ENCODE measurements around the gene DIS3L. TPM values are rescaled to one million over a fixed set of nuclear protein-coding genes. Genes with fewer than 3 reads are reported as not detected.

DIS3L gene
- total RNA-seq, 2 donors from 2014 or later: 31.2 to 36.7 TPM

- DNase-seq (no peak), ATAC-seq (no peak)
- intact Hi-C loops (cut with DNase I): no loop called here
Measured at GRCh38 chr15:66270932-66271331, 22.4 kb upstream of the DIS3L start.

DNA sequence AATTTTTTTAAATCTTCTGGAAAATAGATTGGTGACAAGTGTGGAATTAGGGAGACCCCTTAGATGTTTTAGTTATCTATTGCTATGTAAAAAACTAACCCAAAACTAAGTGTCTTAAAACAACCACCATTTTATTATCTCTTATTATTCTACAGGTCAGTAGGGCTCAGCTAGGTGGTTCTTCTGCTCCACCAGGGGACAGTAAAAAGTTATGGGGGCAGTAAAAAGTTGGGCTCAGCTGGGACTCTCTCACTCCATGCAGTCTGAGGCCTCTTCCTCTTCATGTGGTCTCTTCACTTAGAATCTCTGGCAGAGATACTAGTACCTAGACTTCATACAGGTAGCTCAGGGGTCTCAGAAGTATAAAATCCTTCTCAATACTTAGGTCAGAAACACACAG, 18.0 kb upstream of the DIS3L start:
- intact Hi-C loops (cut with DNase I): no loop called here
- DNase-seq (no peak), ATAC-seq (no peak)

DNA sequence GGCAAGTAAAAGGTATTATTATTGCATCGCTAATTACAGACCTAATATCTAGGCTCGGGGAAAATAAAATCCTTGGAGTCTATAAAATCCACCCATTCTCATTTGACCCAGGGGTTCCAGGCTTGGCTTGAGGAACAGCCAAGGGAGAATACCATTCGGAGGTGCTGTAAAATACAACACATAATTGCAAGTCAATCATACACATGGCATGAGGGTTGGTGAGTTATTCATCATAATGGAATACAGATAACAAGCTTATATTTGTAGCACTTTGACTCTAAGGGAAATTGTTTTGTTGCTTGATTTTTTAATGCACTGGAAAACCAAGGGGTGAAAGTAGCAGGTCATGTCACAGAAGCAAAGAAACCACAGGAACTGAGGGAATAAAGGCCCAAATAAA, 16.8 kb upstream of the DIS3L start:
- intact Hi-C loops (cut with DNase I): no loop called here
- ATAC-seq (no peak), DNase-seq (no peak)

GRCh38 chr15:66278056-66278455, 15.3 kb upstream of the DIS3L start:
- intact Hi-C loops (cut with DNase I): no loop called here
- ATAC-seq (no peak), DNase-seq (no peak)

DNA sequence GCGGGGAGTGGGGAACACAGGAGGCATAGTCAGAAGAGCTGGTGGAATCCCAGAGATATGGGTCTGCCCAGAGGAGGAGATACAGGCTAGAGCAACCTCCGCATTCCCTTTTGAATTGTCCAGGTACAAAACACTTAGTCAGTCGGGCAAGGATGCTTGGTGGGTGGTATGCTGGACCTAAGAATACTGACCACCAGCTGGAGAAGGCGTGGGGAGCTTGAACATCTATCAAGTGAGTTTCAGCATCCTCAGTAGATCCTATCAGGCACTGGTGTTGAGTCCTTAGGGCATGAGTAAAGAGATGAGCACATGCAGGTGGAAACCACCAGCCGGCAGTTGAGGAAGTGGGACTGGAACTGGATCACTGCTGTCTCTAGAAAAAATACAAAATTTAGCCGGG, 14.7 kb upstream of the DIS3L start:
- ATAC-seq: no peak
- intact Hi-C loops (cut with DNase I): no loop called here

DNA sequence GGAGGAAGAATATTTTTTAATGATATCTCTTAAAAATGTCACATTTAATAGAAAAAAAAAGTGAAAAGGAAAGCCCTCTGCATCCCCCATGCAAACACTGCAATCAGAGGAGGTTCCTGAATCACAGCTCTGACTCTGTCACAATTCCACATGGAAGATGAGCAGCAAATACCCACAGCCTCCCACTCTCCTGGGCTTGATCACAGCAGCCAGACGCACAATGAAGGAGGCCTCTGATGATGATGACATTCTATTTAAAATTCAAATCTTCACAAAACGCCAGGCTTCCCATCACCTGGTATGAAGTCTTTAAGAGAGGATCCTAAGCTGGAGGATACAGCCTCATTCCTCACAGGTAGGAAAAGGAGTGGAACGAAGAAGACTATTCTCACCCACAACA, 9.1 kb upstream of the DIS3L start:
- intact Hi-C loops (cut with DNase I): no loop called here
- DNase-seq (no peak), ATAC-seq (no peak)

More for the DNA sequence above, 14.7 kb upstream of the DIS3L start:
- DNase-seq: no peak

- no peak for ATAC-seq
Measured at GRCh38 chr15:66285533-66286280, 7.7 kb upstream of the DIS3L start.

GRCh38 chr15:66287461-66288057, 5.8 kb upstream of the DIS3L start:
- DNase-seq: no peak
- ATAC-seq: no peak
- intact Hi-C loops (cut with DNase I): loop anchor here in 1 of 2 donors (5.0 kb wide), 2 partner anchors 305 to 375 kb away; no protein-coding TSS in a partner anchor

More at GRCh38 chr15:66285533-66286280, 7.7 kb upstream of the DIS3L start:
- no peak for DNase-seq
- intact Hi-C loops (cut with DNase I): loop anchor here in 1 of 2 donors (5.0 kb wide), 2 partner anchors 303 to 373 kb away; no protein-coding TSS in a partner anchor

DNA sequence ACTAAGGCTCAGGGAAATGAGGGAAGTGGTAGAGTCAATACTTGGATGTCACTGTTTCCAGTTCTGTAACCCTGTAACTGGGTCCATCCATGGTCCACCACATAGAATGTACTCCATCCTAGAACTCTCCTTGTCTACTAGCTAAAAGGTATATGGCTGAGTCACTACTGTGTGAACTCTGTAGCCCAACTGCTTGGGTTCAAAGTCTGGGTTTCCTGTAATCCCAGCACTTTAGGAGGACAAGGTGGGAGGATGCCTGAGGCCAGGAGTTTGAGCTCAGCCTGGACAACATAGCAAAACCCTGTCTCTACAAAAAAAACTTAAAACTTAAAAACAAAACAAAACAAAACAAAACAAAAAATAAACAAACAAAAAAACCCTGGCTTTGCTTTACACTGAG, 5.3 kb upstream of the DIS3L start:
- DNase-seq: no peak
- intact Hi-C loops (cut with DNase I): loop anchor here in 1 of 2 donors (5.0 kb wide), 2 partner anchors 306 to 376 kb away; no protein-coding TSS in a partner anchor
- no peak for ATAC-seq

- no peak for DNase-seq
- no peak for ATAC-seq
- intact Hi-C loops (cut with DNase I): loop anchor here in 1 of 2 donors (5.0 kb wide), 2 partner anchors 306 to 376 kb away; no protein-coding TSS in a partner anchor
Measured at GRCh38 chr15:66288551-66289185, 4.7 kb upstream of the DIS3L start.

DNA sequence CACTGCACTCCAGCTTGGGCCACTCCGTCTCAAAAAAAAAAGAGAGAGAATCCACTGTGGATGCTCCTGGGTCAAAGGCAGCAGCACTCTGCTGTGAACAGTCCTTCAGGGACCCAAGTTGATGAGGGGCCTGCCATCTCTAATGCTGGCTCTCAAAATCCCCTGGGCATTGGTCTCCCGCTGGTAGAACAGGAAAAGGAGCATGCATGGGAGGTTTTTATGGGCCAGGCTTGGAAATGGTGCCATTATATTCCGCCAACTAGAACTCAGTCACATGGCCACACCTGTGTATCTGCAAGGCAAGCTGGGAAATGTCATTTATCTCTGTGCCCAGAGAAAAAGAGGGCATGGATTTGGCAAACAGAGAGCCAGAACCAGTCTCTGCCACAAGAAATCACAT, 3.4 kb upstream of the DIS3L start:
- intact Hi-C loops (cut with DNase I): no loop called here
- ATAC-seq: no peak
- DNase-seq: no peak

DNA sequence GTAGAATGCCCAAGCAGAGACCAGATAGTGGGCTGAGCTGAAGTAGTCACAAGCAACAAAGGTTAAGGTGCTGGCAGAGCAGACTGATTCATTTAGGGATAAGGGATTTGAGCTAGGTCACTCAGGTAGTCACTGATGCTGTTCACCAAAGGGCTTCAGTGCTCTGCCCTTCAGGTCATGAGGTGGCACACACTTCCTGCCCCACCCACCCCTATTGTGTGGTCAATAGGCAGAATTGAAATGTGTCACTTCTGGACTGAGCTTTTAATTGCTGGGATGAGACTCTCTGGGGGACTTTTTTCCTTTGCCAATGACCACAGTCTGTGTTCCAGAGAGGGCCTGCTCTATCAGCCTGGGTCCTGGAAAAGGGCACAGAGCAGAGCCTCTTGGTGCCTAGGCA, 2.9 kb upstream of the DIS3L start:
- ATAC-seq: no peak
- intact Hi-C loops (cut with DNase I): no loop called here
- no peak for DNase-seq

DNA sequence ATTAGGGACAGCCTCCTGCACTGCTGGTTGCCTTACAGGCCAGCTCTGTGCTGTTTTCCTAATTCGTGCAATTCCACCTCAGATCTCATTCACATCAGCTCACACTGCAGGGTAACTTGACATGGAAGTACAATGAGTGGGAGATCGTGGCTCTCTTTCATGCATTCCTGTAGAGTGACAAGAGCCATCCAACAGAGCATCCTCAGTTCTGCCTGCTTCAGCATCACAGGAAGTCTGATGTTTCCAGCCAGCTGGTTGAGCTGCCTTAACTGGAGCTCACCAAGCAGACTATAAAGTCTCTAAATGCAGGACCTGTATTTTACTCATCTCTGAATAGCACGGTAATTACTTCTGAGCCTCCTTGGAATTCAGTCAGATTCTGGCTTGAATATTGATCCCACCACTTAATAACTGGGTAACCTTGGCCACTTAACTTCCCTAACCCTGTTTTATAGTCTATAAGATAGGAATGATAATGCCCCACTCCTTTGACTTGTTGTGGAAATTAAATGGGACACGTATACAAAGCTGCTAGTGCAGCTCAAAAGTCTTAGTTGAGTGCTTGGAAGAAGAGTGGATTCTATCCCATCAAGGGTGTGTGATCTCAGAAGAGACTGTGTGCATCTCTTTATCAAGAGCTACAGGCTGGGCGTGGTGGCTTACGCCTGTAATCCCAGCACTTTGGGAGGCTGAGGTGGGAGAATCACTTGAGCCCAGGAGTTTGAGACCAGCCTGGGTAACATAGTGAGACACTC, 1.4 kb upstream of the DIS3L start:
- ATAC-seq: no peak
- intact Hi-C loops (cut with DNase I): no loop called here
- no peak for DNase-seq

DNA sequence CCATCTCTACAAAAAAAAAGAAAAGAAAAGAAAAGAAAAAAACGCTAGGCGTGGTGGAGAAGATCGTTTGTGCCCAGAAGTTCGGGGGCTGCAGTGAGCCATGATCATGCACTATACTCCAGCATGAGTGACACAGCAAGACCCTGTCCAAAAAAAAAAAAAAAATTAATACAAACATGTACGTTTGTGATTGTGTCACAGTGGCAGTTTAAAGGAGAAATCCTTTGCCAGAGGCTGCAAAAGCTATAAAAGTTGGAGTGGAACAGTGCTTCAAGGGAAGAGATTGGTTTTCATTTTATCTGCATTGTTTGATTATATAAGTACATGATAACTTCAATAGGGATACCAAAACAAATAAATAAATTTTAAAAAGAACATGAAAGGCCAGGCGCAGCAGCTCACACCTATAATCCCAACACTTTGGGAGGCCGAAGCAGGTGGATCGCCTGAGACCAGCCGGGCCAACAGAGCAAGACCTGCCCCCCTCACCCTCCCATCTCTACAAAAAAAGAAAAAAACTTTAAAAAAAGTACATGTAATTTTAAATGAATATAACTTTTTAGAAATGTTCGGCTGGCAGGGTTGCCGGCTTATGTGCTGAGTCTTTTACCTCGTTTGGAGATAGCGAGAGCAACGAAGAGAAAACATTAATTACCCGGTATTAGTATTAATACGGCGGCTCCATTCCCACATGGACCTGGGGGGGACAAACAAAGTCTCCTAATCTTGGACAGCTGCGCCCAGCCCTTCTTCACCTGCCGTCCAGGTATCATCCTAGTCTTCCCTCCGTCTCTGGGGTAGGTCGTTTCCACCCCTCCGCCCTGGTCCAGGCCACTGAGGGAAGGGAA, 573 bp upstream of the DIS3L start:
- peak; percentile 3 to 21 for ATAC-seq
- DNase-seq: no peak
- intact Hi-C loops (cut with DNase I): no loop called here

- no peak for DNase-seq
- intact Hi-C loops (cut with DNase I): no loop called here
- peak; percentile 43 to 47 for ATAC-seq
Measured at GRCh38 chr15:66294157-66294931, 976 bp downstream of the DIS3L start.

DNA sequence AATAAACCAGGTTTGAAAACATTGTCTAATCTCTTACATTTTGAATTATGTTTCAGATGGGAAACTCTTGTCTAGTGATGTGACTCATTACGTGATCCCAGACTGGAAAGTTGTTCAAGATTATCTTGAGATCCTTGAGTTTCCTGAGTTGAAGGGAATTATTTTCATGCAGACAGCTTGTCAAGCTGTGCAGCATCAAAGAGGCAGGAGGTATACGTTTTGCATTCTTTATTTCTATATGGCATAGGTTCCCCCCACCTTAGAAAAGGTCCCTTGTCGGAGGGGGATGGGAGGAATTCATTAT, 1.5 kb downstream of the DIS3L start:
- no peak for ATAC-seq
- intact Hi-C loops (cut with DNase I): no loop called here
- no peak for DNase-seq

- ATAC-seq (no peak), DNase-seq (no peak)
- intact Hi-C loops (cut with DNase I): no loop called here
Measured at GRCh38 chr15:66296186-66296585, 2.8 kb downstream of the DIS3L start.

DNA sequence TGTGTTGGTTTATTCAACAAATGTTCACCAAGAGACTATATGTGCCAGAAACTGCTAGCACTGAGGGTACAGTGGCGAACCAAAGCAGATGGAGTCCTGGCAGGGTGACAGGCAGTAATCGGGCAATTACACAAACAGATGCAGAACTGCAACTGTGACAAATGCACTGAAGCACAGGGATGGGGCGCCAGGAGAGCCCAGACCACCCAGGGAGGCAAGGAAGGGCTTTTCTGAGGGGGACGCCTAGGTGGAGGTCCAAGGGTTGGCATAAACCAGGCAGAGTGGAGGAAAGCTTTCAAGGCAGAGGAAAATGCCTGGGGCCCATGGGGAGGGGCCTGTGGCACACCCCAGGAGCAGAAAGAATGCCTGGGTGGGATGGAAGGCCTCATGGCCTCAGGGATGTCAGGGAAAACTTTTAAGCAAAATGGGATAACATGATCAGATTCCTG, 5.5 kb downstream of the DIS3L start:
- ATAC-seq (no peak), DNase-seq (no peak)
- intact Hi-C loops (cut with DNase I): no loop called here
